Raji (cell line): ENCODE data around the gene HYAL1.

Experiments
- POLR2A ChIP-seq: IDR thresholded peaks from 2 replicates; pipeline ENCODE4 v1.6.1; 2011; ENCODE audit warnings: low read depth, low read length, control low read depth; ENCODE audit not compliant: insufficient read depth

Gene HYAL1

DNA sequence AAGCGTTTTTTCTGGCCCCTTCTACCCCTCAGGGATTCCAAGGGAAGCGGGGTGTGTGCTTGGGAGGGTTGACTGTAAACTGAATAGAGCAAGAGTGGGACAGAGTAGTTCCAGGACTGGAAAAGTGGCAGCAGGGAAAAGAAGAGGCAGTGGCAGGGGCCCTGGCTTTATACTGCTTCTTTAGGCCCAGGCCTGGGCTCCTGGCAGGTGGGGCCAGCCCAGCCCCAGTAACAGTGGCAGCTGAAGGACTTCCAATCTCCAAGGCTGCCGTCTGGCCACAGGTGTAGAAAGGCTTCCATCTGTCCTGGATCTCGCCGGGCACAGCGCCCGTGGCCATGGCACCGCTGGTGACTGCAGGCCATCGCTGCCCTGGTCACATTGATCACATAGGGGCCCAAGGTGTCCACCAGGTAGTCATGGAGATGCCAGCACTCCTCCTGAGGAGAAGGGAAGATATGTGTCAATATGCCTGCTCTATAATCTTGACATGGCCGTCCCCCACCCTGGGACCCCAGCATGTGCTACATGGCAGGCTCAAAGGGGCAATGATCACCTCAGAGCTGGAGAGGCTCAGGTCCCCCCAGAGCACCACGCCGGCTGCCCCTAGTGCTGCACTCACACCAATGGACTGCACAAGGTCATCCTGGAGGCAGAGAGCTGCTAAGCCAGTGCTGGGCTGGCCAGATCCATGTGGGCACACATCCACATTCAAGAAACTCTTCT, 10.1 kb downstream of the HYAL1 start:
- TF ChIP-seq POLR2A, result no peak

DNA sequence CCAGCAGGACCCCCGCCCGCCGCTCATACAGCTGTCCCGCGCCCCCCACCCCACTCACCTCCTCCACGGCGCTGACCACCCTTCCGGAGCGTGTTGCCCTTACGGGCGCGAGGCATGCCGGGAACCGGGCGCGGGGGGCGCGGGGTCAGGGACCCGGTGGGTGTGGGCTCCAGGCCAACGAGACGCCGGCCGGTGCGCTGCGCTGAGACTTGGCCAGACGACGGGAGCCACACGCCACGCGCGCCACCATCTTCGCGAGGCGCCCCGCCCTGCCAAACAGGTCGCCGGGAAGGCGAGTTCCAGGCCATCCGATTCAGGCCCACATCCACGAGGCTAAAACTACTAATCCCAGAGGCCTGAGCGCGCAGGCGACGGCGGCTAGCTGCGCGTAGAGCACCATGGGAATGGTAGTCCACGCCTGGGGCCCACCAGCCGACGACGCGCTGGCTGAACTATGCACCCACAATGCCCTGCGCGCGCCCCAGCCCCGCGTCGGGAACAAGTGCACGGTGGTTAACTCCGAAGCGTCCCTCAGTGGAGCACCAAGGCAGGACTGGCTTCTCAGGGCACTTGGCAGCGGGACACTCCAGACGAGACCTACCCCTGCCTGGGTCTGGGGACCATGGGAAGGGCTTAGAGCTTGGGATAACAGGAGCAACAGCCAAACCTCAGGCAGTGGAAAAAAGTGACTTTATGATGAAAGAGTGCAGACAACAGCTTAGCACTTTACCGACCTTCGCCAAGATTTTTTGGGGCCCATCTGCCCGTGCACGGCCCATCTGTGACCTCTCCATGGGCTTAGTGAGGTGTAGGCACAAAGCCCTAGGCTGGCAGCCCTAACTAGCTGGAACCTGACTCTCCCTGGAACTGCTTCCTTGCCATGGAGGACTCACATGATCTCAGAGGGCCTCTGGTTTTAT, 11.0 kb downstream of the HYAL1 start, which contains the start of gene IFRD2:
Gene IFRD2 (minus strand): TSS at position 271 of the 920 bp plus-strand sequence. CDS start 155 bp downstream, at position 116.
- peak; percentile 88 for TF ChIP-seq POLR2A

DNA sequence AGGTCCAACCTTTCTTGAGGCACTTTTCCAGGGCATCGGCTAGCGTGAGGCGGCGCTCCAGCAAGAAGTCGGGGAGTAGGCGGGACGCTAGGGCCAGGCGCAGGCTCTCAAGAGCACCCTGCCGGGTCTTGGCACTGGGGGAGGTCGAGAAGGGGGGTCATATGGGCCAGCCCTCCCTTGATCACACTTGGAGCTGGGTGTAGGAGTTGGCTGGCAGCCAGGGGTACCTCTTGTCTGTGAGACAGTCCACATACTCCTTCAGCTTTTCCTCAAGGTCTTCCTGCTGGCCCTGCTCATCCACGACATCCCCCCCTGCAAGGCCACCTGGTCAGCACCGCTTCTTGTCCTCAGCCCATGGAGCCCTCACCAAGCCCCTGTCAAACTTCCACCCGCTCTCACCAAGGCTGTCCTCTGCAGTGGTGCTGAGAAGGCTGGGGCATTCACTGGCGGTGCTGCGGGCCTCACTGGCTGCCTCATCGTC, 13.2 kb downstream of the HYAL1 start:
- TF ChIP-seq POLR2A, result no peak

DNA sequence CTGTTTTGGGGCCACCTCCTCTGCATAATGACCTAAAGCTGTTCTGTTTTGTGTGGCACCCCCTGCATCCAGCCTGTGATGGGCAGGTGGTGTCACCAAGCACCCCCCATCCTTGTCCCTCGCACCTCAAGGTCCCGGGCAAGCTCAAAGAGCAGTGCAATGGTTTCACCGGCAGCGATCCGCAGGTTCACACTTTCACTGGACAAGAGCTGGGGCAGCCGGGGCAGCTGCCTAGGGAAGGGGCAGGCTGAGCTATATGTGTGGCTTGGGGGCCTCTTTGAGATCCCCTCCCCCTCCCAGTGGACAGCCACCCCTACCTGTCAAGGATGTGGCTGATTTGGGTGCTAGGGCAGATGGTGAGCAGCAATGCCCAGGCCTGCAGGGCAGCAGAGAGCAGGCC, 14.2 kb downstream of the HYAL1 start:
- TF ChIP-seq POLR2A, result no peak

DNA sequence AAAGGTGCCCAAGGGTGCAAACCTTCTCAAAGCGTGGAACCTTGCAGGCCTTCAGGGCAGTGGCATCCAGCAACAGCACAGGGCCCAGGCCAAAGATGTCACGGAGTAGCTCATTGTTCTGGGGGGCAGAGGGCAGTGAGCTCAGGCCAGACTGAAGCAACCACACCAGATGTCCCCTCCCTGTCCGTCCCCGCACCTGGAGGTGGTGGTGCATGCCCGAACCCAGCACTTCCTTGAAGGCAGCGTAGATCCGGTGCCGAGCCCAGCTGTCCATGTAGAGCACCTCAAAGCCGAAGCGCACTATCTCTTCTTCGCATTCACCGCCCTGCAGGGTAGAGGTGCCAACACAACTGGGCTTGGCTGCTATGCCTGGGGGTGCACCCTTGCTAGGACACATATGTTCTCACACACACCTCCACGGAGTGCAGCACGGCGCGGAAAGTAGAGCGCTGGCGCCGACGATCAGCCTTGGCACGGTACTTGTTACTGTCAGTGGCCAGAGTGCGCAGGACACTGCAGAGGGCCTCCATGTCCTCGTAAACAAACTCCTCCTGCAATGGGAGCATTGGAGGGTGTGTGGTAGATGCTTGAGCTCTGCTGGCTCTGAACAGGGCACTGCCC, 14.9 kb downstream of the HYAL1 start:
- TF ChIP-seq POLR2A, result no peak

DNA sequence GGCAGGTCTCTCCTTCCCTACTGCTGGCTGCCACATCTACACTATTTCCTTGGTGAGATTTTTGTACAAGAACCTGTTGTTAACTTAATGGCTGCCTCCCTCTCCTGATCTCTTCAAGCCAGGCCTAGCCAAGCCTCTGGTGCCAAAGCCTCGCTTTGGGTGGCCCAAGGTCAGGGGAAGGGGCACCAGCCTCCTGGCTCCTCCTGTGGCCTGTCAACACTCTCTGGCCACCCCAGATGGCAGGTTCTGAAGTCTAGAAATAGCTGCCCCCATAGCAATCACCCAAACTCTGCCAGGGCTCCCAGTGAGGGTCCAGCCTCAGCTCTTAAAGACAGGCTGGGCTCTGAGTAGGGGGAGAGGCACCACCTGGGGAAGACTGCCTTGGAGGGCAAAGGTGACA, 16.1 kb downstream of the HYAL1 start:
- TF ChIP-seq POLR2A, result no peak

DNA sequence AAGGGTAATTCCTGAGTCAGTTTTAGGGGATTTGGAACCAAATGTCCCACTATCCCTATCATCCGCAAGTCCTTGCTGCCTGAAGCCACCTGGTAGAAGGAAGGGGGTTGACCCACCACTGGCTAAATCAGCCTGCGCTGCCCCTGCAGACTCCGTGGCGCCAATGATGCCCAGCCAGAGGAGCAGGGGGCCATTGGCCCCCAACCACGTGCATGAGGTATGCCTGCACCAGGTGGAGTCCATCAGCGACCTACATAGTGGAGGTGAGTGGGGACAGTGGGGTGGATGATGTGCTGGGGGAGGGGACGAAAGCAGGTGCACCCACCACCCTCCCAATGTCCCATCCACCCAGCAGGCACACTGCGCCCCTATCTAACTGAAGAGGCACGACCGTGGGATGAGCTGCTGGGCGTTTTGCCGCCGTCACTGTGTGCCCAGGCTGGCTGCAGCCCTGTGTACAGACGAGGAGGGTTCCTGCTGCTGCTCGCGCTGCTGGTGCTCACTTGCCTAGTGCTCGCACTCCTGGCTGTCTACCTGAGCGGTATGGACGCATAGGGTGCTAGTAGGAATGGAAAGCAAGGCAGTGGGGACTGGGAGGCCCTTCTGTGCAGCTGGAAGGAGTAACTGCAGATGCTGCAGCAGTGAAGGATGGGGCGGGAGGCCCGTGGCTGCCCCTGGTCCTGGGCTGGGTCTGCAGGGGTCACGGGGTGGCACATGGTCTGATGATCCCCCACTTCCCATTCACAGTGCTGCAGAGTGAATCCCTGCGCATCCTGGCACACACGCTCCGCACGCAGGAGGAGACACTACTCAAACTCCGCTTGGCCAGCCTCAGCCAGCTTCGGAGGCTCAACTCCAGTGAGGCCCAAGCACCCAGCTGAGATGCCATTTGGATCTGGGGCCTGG, 16.8 kb downstream of the HYAL1 start:
- no peak for TF ChIP-seq POLR2A

DNA sequence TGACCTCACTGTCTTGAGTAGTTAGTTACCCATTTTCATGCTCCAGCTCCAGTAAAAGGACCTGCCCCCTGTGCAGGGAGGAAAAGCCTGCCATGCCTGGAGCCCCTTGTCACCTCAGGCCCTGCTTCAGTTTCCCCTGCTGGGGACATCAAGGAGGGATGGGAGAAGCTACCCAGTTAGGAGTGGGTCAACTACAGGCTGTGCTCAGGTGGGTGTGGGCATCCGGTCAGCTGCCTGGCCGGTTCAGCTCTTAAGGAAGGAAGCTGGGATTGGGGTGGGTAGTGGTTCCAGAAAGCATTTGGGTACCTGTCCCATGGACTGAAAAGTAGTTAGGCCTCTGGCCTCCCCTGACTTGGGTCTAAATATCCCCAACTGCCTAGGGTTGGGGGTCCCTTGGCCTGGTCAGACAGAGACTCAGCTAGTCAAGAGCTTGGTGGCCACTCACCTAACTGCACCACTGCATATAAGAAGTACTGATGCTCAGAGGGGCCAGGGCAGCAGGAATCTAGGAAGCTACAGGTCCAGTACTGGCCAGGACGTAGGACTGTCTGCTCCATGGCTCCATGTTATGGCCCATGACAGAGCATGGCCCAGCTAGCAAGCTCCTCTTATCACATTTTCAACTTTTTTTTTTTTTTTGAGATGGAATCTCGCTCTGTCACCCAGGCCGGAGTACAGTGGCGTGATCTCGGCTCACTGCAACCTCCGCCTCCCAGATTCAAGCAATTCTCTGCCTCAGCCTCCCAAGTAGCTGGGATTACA, 23.9 kb downstream of the HYAL1 start:
- TF ChIP-seq POLR2A, result no peak

DNA sequence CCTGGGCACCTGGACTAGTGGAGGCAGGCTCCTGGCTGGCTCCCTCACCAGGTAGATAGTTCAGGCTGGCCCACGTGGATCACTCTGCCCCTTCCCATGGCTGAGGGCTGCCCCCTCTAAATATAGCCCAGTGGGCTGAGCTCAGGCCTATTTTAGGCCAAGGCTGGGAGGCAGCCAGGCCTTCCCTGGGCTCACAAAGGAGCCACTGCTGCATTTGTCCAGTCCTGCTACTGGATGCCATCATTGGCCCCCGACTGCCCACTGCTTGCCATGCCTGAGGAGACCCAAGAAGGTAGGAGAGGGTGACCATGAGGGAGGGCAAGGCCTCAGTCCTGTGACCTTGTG, 24.5 kb downstream of the HYAL1 start, which contains the start of gene LSMEM2:
Gene LSMEM2 (plus strand): TSS at position 208 of the 345 bp plus-strand sequence. CDS start 27 bp downstream, at position 235.
- no peak for TF ChIP-seq POLR2A

DNA sequence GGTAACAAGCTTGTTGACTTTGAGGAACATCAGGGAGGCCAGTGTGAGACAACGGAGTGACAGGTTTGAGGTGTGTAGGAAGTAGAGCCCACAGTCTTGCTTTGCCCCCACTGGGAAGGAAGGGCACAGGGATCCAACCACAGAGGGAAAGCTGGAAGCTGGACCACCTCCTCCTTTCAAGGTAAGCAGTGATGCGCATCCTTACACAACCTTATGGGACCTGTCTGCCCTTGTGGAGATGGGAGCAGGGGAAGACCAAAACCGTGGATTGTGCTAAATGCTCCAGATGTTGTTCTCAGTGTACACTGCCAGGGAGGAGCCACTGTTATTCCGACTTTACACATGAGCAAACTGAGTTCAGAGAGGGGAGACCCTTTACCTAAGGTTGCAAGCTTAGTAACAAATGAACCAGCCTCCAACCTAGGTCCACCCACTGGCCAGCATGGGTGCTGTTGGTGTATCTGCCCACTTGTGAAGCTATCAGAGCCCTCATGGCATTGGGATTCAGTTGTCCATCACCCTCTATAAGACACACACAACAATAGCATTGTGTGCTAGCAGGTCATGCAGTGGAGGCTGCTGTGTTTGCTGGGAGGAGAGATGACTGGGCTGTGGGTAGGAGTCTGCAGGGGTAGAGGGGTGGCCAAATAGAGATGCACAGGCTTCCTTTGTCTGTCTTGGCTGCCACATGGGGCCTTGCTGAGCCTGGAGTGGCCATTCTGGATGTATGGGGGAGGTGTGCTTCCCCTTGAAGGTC, 25.1 kb downstream of the HYAL1 start:
- no peak for TF ChIP-seq POLR2A

DNA sequence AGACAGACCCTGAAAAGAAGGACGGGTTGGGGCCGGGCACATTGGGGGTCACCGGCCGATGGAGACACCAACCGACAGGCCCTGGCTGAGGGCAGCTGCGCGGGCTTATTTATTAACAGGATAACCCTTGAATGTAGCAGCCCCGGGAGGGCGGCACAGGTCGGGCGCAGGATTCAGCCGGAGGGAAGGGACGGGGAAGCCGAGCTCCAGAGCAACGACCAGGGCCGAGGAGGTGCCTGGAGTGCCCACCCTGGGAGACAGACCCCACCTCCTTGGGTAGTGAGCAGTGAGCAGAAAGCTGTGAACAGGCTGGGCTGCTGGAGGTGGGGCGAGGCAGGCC, 26.6 kb downstream of the HYAL1 start:
- TF ChIP-seq POLR2A, result no peak

DNA sequence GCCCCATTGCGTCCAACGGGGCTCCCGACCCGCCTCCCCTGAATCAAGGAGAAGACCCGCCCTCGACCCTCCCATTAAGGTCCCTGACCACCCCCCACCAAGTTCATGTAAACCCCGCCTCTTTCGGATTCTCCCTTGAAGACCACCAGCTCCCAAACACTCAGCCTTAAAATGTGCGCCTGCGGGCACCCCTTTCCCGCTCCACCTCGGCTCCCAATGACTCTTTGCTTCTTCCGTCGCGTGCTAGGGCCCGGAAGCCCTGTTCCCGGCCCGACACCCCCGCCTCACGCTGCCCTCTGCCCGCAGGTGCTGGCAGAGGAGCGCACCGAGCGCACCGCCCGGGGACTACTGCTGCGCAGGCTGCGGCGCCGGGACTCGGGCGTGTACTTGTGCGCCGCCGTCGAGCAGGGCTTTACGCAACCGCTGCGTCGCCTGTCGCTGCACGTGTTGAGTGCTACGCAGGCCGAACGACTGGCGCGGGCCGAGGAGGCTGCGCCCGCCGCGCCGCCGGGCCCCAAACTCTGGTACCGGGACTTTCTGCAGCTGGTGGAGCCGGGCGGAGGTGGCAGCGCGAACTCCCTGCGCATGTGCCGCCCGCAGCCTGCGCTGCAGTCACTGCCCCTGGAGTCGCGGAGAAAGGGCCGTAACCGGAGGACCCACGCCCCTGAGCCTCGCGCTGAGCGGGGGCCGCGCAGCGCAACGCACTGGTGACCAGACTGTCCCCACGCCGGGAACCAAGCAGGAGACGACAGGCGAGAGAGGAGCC, 27.2 kb downstream of the HYAL1 start:
- TF ChIP-seq POLR2A, result no peak
